Retinal pigment epithelial cell (primary cell): Measurements from ENCODE around the gene ASB11.

Source experiments
- DNase-seq: peaks from one replicate; pipeline ENCODE4 v3.0.0-alpha.2; 2010; ENCODE audit warnings: low read depth
- H3K4me3 ChIP-seq: 2 replicates; pipeline ENCODE4 v1.5.1; 2011; ENCODE audit warnings: mild to moderate bottlenecking, low read length, control low read depth, moderate library complexity
- TF ChIP-seq, protein P1 (sequence below): conservative IDR thresholded peaks from 2 replicates; pipeline ENCODE4 v1.5.1; 2011; ENCODE audit warnings: low read depth, low read length, control low read depth, inconsistent platforms

The ASB11 gene

DNA sequence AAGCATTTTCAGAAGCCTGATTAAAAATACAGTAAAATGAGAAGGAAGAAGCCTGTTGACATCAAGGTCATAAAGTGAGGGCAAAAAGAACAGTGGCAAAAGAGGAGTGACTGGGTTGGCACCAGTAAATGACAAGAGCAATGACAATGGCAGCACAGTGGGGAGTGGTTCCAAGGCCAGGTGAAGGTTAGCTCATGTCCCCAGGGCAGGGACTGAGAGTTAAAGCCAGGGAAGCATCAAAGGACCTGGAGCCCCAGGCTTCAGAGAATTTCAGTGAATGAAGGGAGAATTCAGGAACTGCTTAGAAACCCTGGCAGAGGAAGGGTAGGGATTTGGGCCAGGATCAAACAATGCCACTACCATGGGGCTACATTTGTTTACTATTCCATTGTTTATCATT lies 28.7 kb upstream of the ASB11 start:
- TF ChIP-seq, protein P1, sequence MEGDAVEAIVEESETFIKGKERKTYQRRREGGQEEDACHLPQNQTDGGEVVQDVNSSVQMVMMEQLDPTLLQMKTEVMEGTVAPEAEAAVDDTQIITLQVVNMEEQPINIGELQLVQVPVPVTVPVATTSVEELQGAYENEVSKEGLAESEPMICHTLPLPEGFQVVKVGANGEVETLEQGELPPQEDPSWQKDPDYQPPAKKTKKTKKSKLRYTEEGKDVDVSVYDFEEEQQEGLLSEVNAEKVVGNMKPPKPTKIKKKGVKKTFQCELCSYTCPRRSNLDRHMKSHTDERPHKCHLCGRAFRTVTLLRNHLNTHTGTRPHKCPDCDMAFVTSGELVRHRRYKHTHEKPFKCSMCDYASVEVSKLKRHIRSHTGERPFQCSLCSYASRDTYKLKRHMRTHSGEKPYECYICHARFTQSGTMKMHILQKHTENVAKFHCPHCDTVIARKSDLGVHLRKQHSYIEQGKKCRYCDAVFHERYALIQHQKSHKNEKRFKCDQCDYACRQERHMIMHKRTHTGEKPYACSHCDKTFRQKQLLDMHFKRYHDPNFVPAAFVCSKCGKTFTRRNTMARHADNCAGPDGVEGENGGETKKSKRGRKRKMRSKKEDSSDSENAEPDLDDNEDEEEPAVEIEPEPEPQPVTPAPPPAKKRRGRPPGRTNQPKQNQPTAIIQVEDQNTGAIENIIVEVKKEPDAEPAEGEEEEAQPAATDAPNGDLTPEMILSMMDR: no peak
- no peak for DNase-seq
- no peak overlapping the region for H3K4me3 ChIP-seq

GRCh38 chrX:15343075-15343476 lies 27.6 kb upstream of the ASB11 start:
- no peak overlapping the region for H3K4me3 ChIP-seq
- TF ChIP-seq, protein P1: no peak
- DNase-seq: peak; percentile 50

GRCh38 chrX:15340867-15341266 lies 25.4 kb upstream of the ASB11 start:
- TF ChIP-seq, protein P1: no peak
- no peak overlapping the region for H3K4me3 ChIP-seq
- DNase-seq: no peak

GRCh38 chrX:15336023-15336413 lies 20.6 kb upstream of the ASB11 start:
- peak; percentile 35 for DNase-seq
- H3K4me3 ChIP-seq: peak overlapping the region; percentile 51

GRCh38 chrX:15335135-15336022 lies 19.9 kb upstream of the ASB11 start, which contains the start of gene PIGA:
PIGA (minus strand) TSS chrX:15335523; CDS start chrX:15331930, 3,593 bp downstream.
- peak; percentile 87 for DNase-seq
- TF ChIP-seq, protein P1: no peak
- H3K4me3 ChIP-seq: peak within 1 kb of the TSS; percentile 79

More at GRCh38 chrX:15336023-15336413, 20.6 kb upstream of the ASB11 start:
- TF ChIP-seq, protein P1: no peak

- H3K4me3 ChIP-seq: peak overlapping the region; percentile 79
- TF ChIP-seq, protein P1: no peak
- DNase-seq: no peak
These were observed 19.1 kb upstream of the ASB11 start for GRCh38 chrX:15334561-15334960.

DNA sequence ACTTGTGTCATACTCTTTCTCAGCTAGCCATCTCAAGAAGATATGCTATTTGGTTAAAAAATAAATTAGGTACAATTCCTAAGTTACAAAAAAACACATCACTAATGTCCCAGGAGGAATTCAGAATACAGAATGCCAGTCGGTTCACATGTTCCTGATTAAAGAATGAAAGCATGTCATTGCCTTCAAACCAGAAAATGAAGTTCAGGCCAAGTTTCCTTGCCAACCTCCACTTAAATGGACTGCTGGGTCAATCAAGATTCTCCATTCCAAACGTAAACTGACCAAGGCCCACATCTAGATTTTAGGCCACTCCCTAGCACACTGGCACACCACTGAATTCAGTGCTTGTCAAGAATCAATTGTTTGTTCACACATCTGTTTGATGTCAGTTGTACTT lies 13.4 kb upstream of the ASB11 start:
- TF ChIP-seq, protein P1: no peak
- no peak overlapping the region for H3K4me3 ChIP-seq
- no peak for DNase-seq
